ENCODE data around the gene CCDC177.

The CCDC177 gene

DNA sequence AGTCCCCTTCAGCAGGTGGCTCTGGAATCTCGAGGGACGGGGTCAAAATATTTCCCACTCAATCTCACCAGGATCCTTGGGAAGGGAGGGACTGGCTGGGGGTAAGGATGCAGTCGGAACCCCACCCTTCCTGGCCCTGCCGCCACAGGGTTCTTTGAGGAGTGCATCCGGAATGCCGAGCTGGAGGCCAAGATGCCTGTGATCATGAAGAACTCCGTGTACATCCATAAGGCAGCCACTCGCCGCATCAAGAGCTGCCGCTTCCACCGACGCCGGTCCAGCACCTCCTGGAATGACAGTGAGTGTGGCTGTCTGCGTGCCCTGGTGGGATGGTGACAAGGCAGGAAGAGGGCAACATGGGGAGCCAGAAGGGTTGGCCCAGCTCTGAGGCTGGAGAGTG is 47.0 kb downstream of the CCDC177 start:
- DNase-seq, result no peak

DNA sequence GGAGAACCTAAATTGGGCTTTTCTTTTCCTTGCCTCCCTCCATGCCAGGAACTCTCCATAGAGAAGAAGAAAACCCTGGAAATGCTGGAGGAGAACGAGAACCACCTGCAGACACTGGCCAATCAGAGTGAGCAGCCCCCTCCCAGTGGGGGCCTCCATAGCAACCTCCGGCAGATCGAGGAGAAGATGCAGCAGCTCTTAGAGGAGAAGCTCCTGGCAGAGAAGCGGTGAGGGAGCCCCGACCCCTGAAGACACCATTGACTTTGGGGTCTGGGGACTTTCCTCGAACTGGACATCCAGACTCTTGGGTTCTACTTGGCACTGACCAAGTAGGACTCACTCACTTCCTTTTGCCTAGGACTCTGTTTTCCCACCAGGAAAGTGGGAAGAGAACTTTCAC is 48.8 kb downstream of the CCDC177 start:
- no peak for DNase-seq

DNA sequence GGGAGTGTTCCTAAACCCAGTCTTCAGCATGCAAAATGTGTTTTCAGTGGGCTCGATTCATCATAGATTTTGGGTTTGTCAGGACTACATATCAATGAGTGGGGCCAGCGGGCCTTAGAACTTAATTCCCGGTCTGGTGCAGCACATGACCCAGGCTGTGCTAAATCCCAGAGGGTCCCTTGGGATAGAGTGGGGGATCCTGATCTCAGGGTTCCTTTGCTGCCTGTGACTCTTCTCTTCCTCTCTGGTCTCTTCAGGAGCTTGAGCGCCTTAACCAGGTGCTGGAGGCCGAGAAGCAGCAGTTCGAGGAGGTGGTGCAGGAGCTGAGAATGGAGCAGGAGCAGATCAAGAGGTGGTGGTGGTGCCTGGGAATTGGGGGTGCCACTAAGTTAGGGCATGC is 52.6 kb downstream of the CCDC177 start:
- no peak for DNase-seq
